Keratinocyte (primary cell): ENCODE measurements around the gene ETFA. TPM values are rescaled to one million over a fixed set of nuclear protein-coding genes. Genes with fewer than 3 reads are reported as not detected.

Source experiments
- DNase-seq: peaks from one replicate; pipeline ENCODE4 v3.0.0-alpha.2; 2011; ENCODE audit warnings: low read depth, missing footprints, low spot score
- FAIRE-seq: peaks from 2 replicates; lab custom pipeline; 2011; peaks lifted over from hg19 to GRCh38; lab: Jason Lieb, UNC
- H2AFZ ChIP-seq: 2 replicates; pipeline ENCODE4 v1.6.0; 2012; ENCODE audit warnings: low read length, control low read depth, inconsistent platforms; ENCODE audit not compliant: control insufficient read depth
- H3K27ac ChIP-seq: 2 replicates; pipeline ENCODE4 v1.5.1; 2011; ENCODE audit warnings: low read length; ENCODE audit not compliant: control insufficient read depth, insufficient read depth
- H3K27me3 ChIP-seq: 3 replicates; pipeline ENCODE4 v1.6.0; 2011; ENCODE audit warnings: low read length; ENCODE audit not compliant: control insufficient read depth, insufficient read depth; ENCODE audit errors: extremely low read depth
- H3K36me3 ChIP-seq, 2 experiments: 2 replicates in 1 of 2; 3 replicates in 1 of 2; pipeline ENCODE4 v1.5.1; 2011; ENCODE audit warnings: low read length in 2 of 2, mild to moderate bottlenecking in 1 of 2; ENCODE audit not compliant: control insufficient read depth in 2 of 2, insufficient read depth in 2 of 2; ENCODE audit errors: extremely low read depth in 1 of 2
- H3K4me1 ChIP-seq: 3 replicates; pipeline ENCODE4 v1.5.1; 2011; ENCODE audit warnings: low read length; ENCODE audit not compliant: control insufficient read depth, insufficient read depth; ENCODE audit errors: extremely low read depth
- H3K4me2 ChIP-seq: 3 replicates; pipeline ENCODE4 v1.6.0; 2011; ENCODE audit warnings: low read depth, low read length; ENCODE audit not compliant: control insufficient read depth, insufficient read depth; ENCODE audit errors: extremely low read depth
- H3K4me3 ChIP-seq, 3 experiments: fragments of 200-600 bp in 1 of 3; sonication (generic) in 1 of 3; 2 replicates in 2 of 3; 3 replicates in 1 of 3; pipeline ENCODE4 v1.5.1; 2011 to 2016; ENCODE audit warnings: low read length in 3 of 3, mild to moderate bottlenecking in 3 of 3, control low read depth in 2 of 3, inconsistent platforms in 1 of 3, low read depth in 1 of 3, mixed read lengths in 1 of 3, mixed run types in 1 of 3, moderate library complexity in 1 of 3; ENCODE audit not compliant: control insufficient read depth in 2 of 3, insufficient read depth in 2 of 3; ENCODE audit errors: extremely low read depth in 1 of 3
- H3K79me2 ChIP-seq: 2 replicates; pipeline ENCODE4 v1.6.0; 2012; ENCODE audit warnings: low read length; ENCODE audit not compliant: control insufficient read depth, insufficient read depth
- H3K9ac ChIP-seq: 3 replicates; pipeline ENCODE4 v1.6.0; 2011; ENCODE audit warnings: low read length; ENCODE audit not compliant: control insufficient read depth, insufficient read depth; ENCODE audit errors: extremely low read depth
- H3K9me1 ChIP-seq: 3 replicates; pipeline ENCODE4 v1.6.0; 2011; ENCODE audit warnings: low read length; ENCODE audit not compliant: control insufficient read depth, insufficient read depth; ENCODE audit errors: extremely low read depth
- H3K9me3 ChIP-seq: 2 replicates; pipeline ENCODE4 v1.5.1; 2012; ENCODE audit warnings: low read depth, low read length; ENCODE audit not compliant: control insufficient read depth
- H4K20me1 ChIP-seq: 3 replicates; pipeline ENCODE4 v1.6.0; 2011; ENCODE audit warnings: low read length; ENCODE audit not compliant: control insufficient read depth, insufficient read depth; ENCODE audit errors: extremely low read depth
- CTCF ChIP-seq, 3 experiments: IDR thresholded peaks in 1 of 3; conservative IDR thresholded peaks in 1 of 3; optimal IDR thresholded peaks in 1 of 3; 2 replicates in 2 of 3; 3 replicates in 1 of 3; pipeline versions ENCODE3 to v1.5.1; 2011; ENCODE audit warnings: low read length in 3 of 3, mild to moderate bottlenecking in 3 of 3, moderate library complexity in 2 of 3, control low read depth in 1 of 3, inconsistent platforms in 1 of 3; ENCODE audit not compliant: insufficient read depth in 2 of 3; ENCODE audit errors: extremely low read depth in 1 of 3
- EZH2 ChIP-seq: IDR thresholded peaks from one replicate; pipeline ENCODE4 v1.6.1; 2012; ENCODE audit warnings: inconsistent platforms, mild to moderate bottlenecking, low read length, moderate library complexity
- dilution Hi-C: fragments of 300-500 bp; cut with MboI; formaldehyde crosslinking; loops from one replicate; pipeline ENCODE4 v1.7.0; 2020; ENCODE audit warnings: low sequenced_read_pairs; ENCODE audit not compliant: extremely low pct_ligation_motif_present
- polyA minus RNA-seq, 3 experiments: library from RNA; depleted of rRNA, polyadenylated mRNA; stranded (reverse); fragments of >200 nt; gene quantifications; 1 replicate in 1 of 3; 2 replicates in 1 of 3; 3 replicates in 1 of 3; pipeline ENCODE4 v1.2.3, GENCODE V29; 2011
- polyA plus RNA-seq, 5 experiments: library from polyadenylated mRNA; depleted of rRNA in 3 of 5; stranded (reverse) in 3 of 5; stranded (forward) in 1 of 5; unstranded in 1 of 5; fragments of >200 nt; gene quantifications; 1 replicate in 1 of 5; 2 replicates in 3 of 5; 3 replicates in 1 of 5; pipeline versions ENCODE4 v1.2.1 to v1.2.3, GENCODE V29; 2011 to 2012; ENCODE audit warnings: missing spikeins in 2 of 5, low read depth in 1 of 5, low replicate concordance in 1 of 5

The ETFA gene
- polyA plus RNA-seq (176 to 230 TPM (median 219 TPM) in 3 replicates), polyA minus RNA-seq (40.9 to 151 TPM (median 114 TPM) in 3 replicates)
- polyA plus RNA-seq (2011; ENCODE audit: low read depth) = 111 TPM
- polyA plus RNA-seq (2011; cell fraction: cytosol; rRNA removed) = 148 and 221 TPM in 2 replicates
- 117 and 151 TPM in 2 replicates for polyA plus RNA-seq (2011; cell fraction: nucleus; rRNA removed)
- 137 and 198 TPM in 2 replicates for polyA plus RNA-seq (2012; ENCODE audit: low replicate concordance)
- polyA minus RNA-seq (2011; cell fraction: cytosol; rRNA and poly(A)+ RNA removed) = 85.4 TPM
- 32.6 and 66.9 TPM in 2 replicates for polyA minus RNA-seq (2011; cell fraction: nucleus; rRNA and poly(A)+ RNA removed)

GRCh38 chr15:76311100-76311953, at the start of gene ETFA:
Gene ETFA, minus strand, starts transcription at chr15:76311469. Its CDS starts 81 bp downstream, at chr15:76311388.
- no peaks in the 10 kb centered on the region for H3K9me3 ChIP-seq
- TF ChIP-seq EZH2 (no peak), CTCF (optimal IDR thresholded peaks at IDR 0.05 in 1 of 3, IDR thresholded peaks at IDR 0.05 in 1 of 3, conservative IDR thresholded peaks at IDR 0.05 in 1 of 3; ENCODE audit: extremely low read depth in 1 of 3, insufficient read depth in 2 of 3, low read length in 3 of 3) (peak in 1 of 3 experiments; percentile 1)
- no peaks in the 10 kb centered on the region for H3K27me3 ChIP-seq
- H3K9ac ChIP-seq = peak within 1 kb of the TSS; percentile 96
- H2AFZ ChIP-seq = peak within 1 kb of the TSS; percentile 90
- dilution Hi-C loops = no loop called here
- H3K4me3 ChIP-seq = peak within 1 kb of the TSS; percentile 70 to 89 (median 88)
- H3K36me3 ChIP-seq = no peaks in the 10 kb centered on the region
- peaks cover 3% of the 10 kb centered on the region for H3K9me1 ChIP-seq
- H4K20me1 ChIP-seq = no peaks in the 10 kb centered on the region
- peaks cover 40% of the 10 kb centered on the region for H3K79me2 ChIP-seq
- H3K27ac ChIP-seq = peak within 1 kb of the TSS; percentile 85
- DNase-seq = peak; percentile 73
- peaks cover 36% of the 10 kb centered on the region for H3K4me1 ChIP-seq
- FAIRE-seq = no peak
- H3K4me2 ChIP-seq = peak within 1 kb of the TSS; percentile 99

DNA sequence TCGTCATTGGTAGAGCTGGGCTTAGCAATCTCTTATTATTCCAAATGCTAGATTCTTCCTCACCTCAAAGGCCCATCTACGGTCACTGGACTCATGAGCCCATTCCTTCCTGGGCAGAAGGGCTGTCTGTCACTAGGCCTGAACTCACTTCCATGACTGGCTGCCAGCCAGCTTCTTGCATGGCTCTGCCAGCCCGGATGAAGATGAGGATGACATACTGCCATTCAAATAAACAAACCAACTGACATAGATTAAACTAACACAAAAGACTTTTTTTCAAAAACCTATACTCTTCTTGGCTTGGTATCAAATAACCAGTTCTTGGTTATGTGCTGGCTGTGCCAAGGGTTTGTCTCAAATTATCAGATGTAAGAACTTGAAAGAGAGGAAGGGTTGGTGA, 49.1 kb upstream of the ETFA start:
- H3K9ac ChIP-seq = no peak overlapping the region
- H3K4me2 ChIP-seq = no peak overlapping the region
- dilution Hi-C loops = no loop called here
- no peaks in the 10 kb centered on the region for H3K36me3 ChIP-seq
- H2AFZ ChIP-seq = no peak overlapping the region
- no peak for FAIRE-seq
- no peak for TF ChIP-seq CTCF (optimal IDR thresholded peaks at IDR 0.05 in 1 of 3, IDR thresholded peaks at IDR 0.05 in 1 of 3, conservative IDR thresholded peaks at IDR 0.05 in 1 of 3; ENCODE audit: extremely low read depth in 1 of 3, insufficient read depth in 2 of 3, low read length in 3 of 3)
- no peak for TF ChIP-seq EZH2
- H3K4me3 ChIP-seq = no peak overlapping the region
- no peaks in the 10 kb centered on the region for H3K27me3 ChIP-seq
- H3K9me1 ChIP-seq = no peaks in the 10 kb centered on the region
- no peak for DNase-seq
- H3K79me2 ChIP-seq = no peaks in the 10 kb centered on the region
- no peaks in the 10 kb centered on the region for H3K4me1 ChIP-seq
- no peaks in the 10 kb centered on the region for H4K20me1 ChIP-seq
- no peak overlapping the region for H3K27ac ChIP-seq
- no peaks in the 10 kb centered on the region for H3K9me3 ChIP-seq
